Vagina (tissue), 2 donors: ENCODE results near the gene ASB5.

Source experiments
- POLR2A ChIP-seq, 2 donors: fragments of 450-650 bp; IDR thresholded peaks; one replicate each; pipeline ENCODE4 v1.6.1; 2017; ENCODE audit warnings: antibody characterized with exemption in 2 of 2, mild to moderate bottlenecking in 2 of 2, moderate library complexity in 2 of 2
- POLR2AphosphoS5 ChIP-seq, 2 donors: sonication (generic); formaldehyde crosslinking; IDR thresholded peaks; one replicate each; pipeline ENCODE4 v1.9.0; 2017; ENCODE audit warnings: antibody characterized with exemption in 2 of 2, mild to moderate bottlenecking in 2 of 2, low read depth in 1 of 2; ENCODE audit not compliant: insufficient read depth in 1 of 2
- TF ChIP-seq, protein P1 (sequence below), 3 experiments: fragments of 450-650 bp in 2 of 3; fragments of 200-600 bp in 1 of 3; sonication (generic) in 1 of 3; IDR thresholded peaks; one replicate each; pipeline ENCODE4 v1.5.1; 2017 to 2019; ENCODE audit warnings: antibody characterized with exemption in 3 of 3, mild to moderate bottlenecking in 2 of 3, moderate library complexity in 2 of 3

DNA sequence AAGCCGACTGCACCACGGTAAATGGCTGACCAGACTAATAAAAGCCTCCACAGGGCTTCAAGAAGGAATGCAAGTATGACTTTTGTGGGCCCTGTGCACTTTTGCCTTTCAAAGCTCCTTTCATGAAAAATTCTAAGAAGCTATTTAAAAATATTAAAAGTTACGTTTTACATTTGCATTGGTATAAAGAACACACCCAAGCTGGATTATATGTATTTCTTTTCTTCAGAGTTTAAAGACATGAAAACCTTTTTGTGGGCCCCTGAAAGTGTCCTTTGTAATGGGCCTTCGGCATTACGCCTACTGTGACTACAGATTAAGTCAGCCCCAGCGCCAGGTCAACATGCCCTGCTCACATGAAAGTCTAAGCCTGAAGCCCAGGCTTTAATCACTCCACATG, 20.5 kb upstream of the ASB5 start:
- TF ChIP-seq, protein P1, sequence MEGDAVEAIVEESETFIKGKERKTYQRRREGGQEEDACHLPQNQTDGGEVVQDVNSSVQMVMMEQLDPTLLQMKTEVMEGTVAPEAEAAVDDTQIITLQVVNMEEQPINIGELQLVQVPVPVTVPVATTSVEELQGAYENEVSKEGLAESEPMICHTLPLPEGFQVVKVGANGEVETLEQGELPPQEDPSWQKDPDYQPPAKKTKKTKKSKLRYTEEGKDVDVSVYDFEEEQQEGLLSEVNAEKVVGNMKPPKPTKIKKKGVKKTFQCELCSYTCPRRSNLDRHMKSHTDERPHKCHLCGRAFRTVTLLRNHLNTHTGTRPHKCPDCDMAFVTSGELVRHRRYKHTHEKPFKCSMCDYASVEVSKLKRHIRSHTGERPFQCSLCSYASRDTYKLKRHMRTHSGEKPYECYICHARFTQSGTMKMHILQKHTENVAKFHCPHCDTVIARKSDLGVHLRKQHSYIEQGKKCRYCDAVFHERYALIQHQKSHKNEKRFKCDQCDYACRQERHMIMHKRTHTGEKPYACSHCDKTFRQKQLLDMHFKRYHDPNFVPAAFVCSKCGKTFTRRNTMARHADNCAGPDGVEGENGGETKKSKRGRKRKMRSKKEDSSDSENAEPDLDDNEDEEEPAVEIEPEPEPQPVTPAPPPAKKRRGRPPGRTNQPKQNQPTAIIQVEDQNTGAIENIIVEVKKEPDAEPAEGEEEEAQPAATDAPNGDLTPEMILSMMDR (IDR thresholded peaks at IDR 0.05) = no peak
- TF ChIP-seq POLR2A (IDR thresholded peaks at IDR 0.05) = no peak
- TF ChIP-seq POLR2AphosphoS5 (IDR thresholded peaks at IDR 0.05; ENCODE audit: insufficient read depth in 1 of 2, low read depth in 1 of 2) = no peak
